ENCODE data around the gene CLEC4E.

GRCh38 chr12:8491646-8492530, 48.8 kb downstream of the CLEC4E start:
- TF ChIP-seq CTCF (IDR thresholded peaks at IDR 0.05), result no peak
- TF ChIP-seq POLR2A (IDR thresholded peaks at IDR 0.05), result no peak
